Lung (tissue), 12 donors: ENCODE results near the gene KCTD10. TPM values are rescaled to one million over a fixed set of nuclear protein-coding genes. Genes with fewer than 3 reads are reported as not detected.

Experiments used
- ATAC-seq: fragments of 200-7000 bp; cut with Tn5 transposase; one replicate; pipeline ENCODE4 v1.9.1; 2020; ENCODE audit warnings: moderate number of reproducible peaks; ENCODE audit not compliant: insufficient read depth, low FRiP score
- DNase-seq, 3 donors: peaks; one replicate each; pipeline ENCODE4 v3.0.0-alpha.2; 2013 to 2017
- H3K27ac ChIP-seq, 2 donors: one replicate each; pipeline ENCODE4 v1.5.1; 2013; ENCODE audit warnings: mild to moderate bottlenecking in 2 of 2, moderate library complexity in 2 of 2, control low read depth in 1 of 2, inconsistent platforms in 1 of 2, low read depth in 1 of 2, low read length in 1 of 2
- H3K27me3 ChIP-seq, 3 donors: one replicate each; pipeline ENCODE4 v1.5.1; 2013; ENCODE audit warnings: low read length in 2 of 3; ENCODE audit not compliant: control insufficient read depth in 3 of 3, insufficient read depth in 3 of 3
- H3K36me3 ChIP-seq, 4 donors: one replicate each; pipeline ENCODE4 v1.5.1; 2013; ENCODE audit warnings: low read length in 4 of 4, mild to moderate bottlenecking in 1 of 4, moderate library complexity in 1 of 4; ENCODE audit not compliant: control insufficient read depth in 4 of 4, insufficient read depth in 4 of 4
- H3K4me1 ChIP-seq, 5 donors: one replicate each; pipeline ENCODE4 v1.5.1; 2013; ENCODE audit warnings: low read length in 5 of 5, mild to moderate bottlenecking in 2 of 5, moderate library complexity in 1 of 5; ENCODE audit not compliant: control insufficient read depth in 5 of 5, insufficient read depth in 5 of 5
- H3K4me3 ChIP-seq: one replicate; pipeline ENCODE4 v1.5.1; 2013; ENCODE audit warnings: mild to moderate bottlenecking, control low read depth, moderate library complexity
- H3K9ac ChIP-seq, 2 donors: one replicate each; pipeline ENCODE4 v1.5.1; 2013; ENCODE audit warnings: low read length in 2 of 2, control low read depth in 1 of 2; ENCODE audit not compliant: insufficient read depth in 1 of 2
- H3K9me3 ChIP-seq, 4 donors: one replicate each; pipeline ENCODE4 v1.5.1; 2013; ENCODE audit warnings: low read length in 3 of 4, mild to moderate bottlenecking in 1 of 4, moderate library complexity in 1 of 4; ENCODE audit not compliant: control insufficient read depth in 4 of 4, insufficient read depth in 3 of 4
- CTCF ChIP-seq: IDR thresholded peaks from 2 replicates; pipeline ENCODE4 v1.5.1; 2012; ENCODE audit warnings: mild to moderate bottlenecking; ENCODE audit errors: control extremely low read depth, extremely low read depth
- WGBS, 2 donors: extraction: QIAGEN DNeasy Blood & Tissue Kit; methylation state at CpG; one replicate each; pipeline ENCODE4 v1.1.7; 2013; 5-methylcytosine and 5-hydroxymethylcytosine counted together
- polyA plus RNA-seq, 2 donors: library from polyadenylated mRNA; stranded (reverse); fragments of 200-250 nt; gene quantifications; one replicate each; pipeline ENCODE4 v1.2.1, GENCODE V29; 2013
- total RNA-seq, 2 donors: library from RNA; depleted of rRNA in 1 of 2; stranded (reverse); fragments of >200 nt in 1 of 2; gene quantifications; one replicate each; pipeline ENCODE4 v1.2.1, GENCODE V29; 2014 to 2021
- donor health status: control.
- donor health status: control.
- donor health status: Bipolar disorder and iron deficiency.
- donor health status: healthy.
- donor health status: DM: yes; HTN: yes; CAD: no.

KCTD10 gene
- total and polyA plus RNA-seq, 4 donors = 21.7 to 72.6 (median 53.7) TPM

GRCh38 chr12:109489955-109490565 lies 13.0 kb upstream of the KCTD10 start:
- WGBS, 2 donors = 88 to 90% methylated on average over 1 of the region's 1 CpG
- Histone ChIP-seq H3K36me3 (peaks cover 47 to 67% (median 60%) of the 10 kb centered on the region in 4 donors), H3K9me3 (no peaks in the 10 kb centered on the region), H3K4me1 (no peaks in the 10 kb centered on the region), H3K27me3 (no peaks in the 10 kb centered on the region), H3K9ac (no peak overlapping the region), H3K4me3 (no peak overlapping the region), H3K27ac (no peak overlapping the region)
- DNase-seq (no peak), ATAC-seq (no peak)
- no peak for TF ChIP-seq CTCF

- peaks cover 44 to 69% (median 59%) of the 10 kb centered on the region in 4 donors for H3K36me3 ChIP-seq
- no peak overlapping the region for H3K27ac ChIP-seq
- no peak overlapping the region for H3K9ac ChIP-seq
- no peak overlapping the region for H3K4me3 ChIP-seq
- no peaks in the 10 kb centered on the region for H3K27me3 ChIP-seq
- ATAC-seq (no peak), DNase-seq (no peak)
- no peak for TF ChIP-seq CTCF
- no peaks in the 10 kb centered on the region for H3K9me3 ChIP-seq
- WGBS, 2 donors = 96 to 97% methylated on average over 14 of the region's 14 CpGs
- H3K4me1 ChIP-seq = no peaks in the 10 kb centered on the region
Observed at GRCh38 chr12:109489016-109489954, 12.2 kb upstream of the KCTD10 start.

- peaks cover 43 to 72% (median 64%) of the 10 kb centered on the region in 4 donors for H3K36me3 ChIP-seq
- ATAC-seq = no peak
- whole genome bisulfite sequencing, 2 donors = 88 to 94% methylated on average over 7 of the region's 7 CpGs
- no peak overlapping the region for H3K9ac ChIP-seq
- no peak overlapping the region for H3K27ac ChIP-seq
- no peaks in the 10 kb centered on the region for H3K27me3 ChIP-seq
- H3K4me1 ChIP-seq = no peaks in the 10 kb centered on the region
- no peaks in the 10 kb centered on the region for H3K9me3 ChIP-seq
- H3K4me3 ChIP-seq = no peak overlapping the region
- TF ChIP-seq CTCF = no peak
- no peak for DNase-seq
Observed at GRCh38 chr12:109488051-109488665, 11.1 kb upstream of the KCTD10 start.
